ENCODE measurements around the gene FAM222A. TPM values are rescaled to one million over a fixed set of nuclear protein-coding genes. Genes with fewer than 3 reads are reported as not detected.

FAM222A gene
- total RNA-seq, 2 donors from 2014 or later, result 21.6 to 24.4 TPM

- Mint-ChIP-seq H3K27ac (no peak overlapping the region), H3K4me1 (peaks cover 10% of the 10 kb centered on the region), H3K27me3 (ENCODE audit: insufficient read depth) (peaks cover 6% of the 10 kb centered on the region), H3K4me3 (no peak overlapping the region), H3K9me3 (no peaks in the 10 kb centered on the region), H3K36me3 (ENCODE audit: low read depth) (no peaks in the 10 kb centered on the region)
- 86 to 88% methylated on average over 5 to 6 of the region's 6 CpGs for WGBS, 2 experiments (ENCODE audit: insufficient coverage in 1 of 2, insufficient read length in 1 of 2)
- H3K4me1 ChIP-seq (ENCODE audit: control insufficient read depth, insufficient read depth, low read length), result peaks cover 8% of the 10 kb centered on the region
- H3K27me3 ChIP-seq (ENCODE audit: control insufficient read depth, insufficient read depth, low read length, poor library complexity, severe bottlenecking), result no peaks in the 10 kb centered on the region
- H3K4me3 ChIP-seq (ENCODE audit: low read length), result no peak overlapping the region
- DNase-seq, result no peak
- H3K9ac ChIP-seq (ENCODE audit: extremely low read depth, low read length, poor library complexity, severe bottlenecking), result no peak overlapping the region
- no peak overlapping the region for H3K27ac ChIP-seq (ENCODE audit: low read depth, low read length)
- H3K9me3 ChIP-seq (ENCODE audit: control insufficient read depth, low read length), result no peaks in the 10 kb centered on the region
- TF ChIP-seq CTCF (conservative IDR thresholded peaks at IDR 0.05), result no peak
- H3K36me3 ChIP-seq (ENCODE audit: control insufficient read depth, insufficient read depth, low read length), result no peaks in the 10 kb centered on the region
Measured at GRCh38 chr12:109701064-109701463, 12.6 kb upstream of the FAM222A start.

- no peak overlapping the region for H3K27ac ChIP-seq (ENCODE audit: low read depth, low read length)
- no peaks in the 10 kb centered on the region for H3K36me3 ChIP-seq (ENCODE audit: control insufficient read depth, insufficient read depth, low read length)
- H3K9me3 ChIP-seq (ENCODE audit: control insufficient read depth, low read length), result no peaks in the 10 kb centered on the region
- 60 to 94% methylated on average over 1 to 9 of the region's 9 CpGs for WGBS, 2 experiments (ENCODE audit: insufficient coverage in 1 of 2, insufficient read length in 1 of 2)
- H3K4me3 ChIP-seq (ENCODE audit: low read length), result no peak overlapping the region
- Mint-ChIP-seq H3K4me3 (no peak overlapping the region), H3K27me3 (ENCODE audit: insufficient read depth) (peaks cover 6% of the 10 kb centered on the region), H3K36me3 (ENCODE audit: low read depth) (no peaks in the 10 kb centered on the region), H3K27ac (no peak overlapping the region), H3K4me1 (peaks cover 14% of the 10 kb centered on the region), H3K9me3 (no peaks in the 10 kb centered on the region)
- no peak for DNase-seq
- H3K4me1 ChIP-seq (ENCODE audit: control insufficient read depth, insufficient read depth, low read length), result peaks cover 11% of the 10 kb centered on the region
- H3K9ac ChIP-seq (ENCODE audit: extremely low read depth, low read length, poor library complexity, severe bottlenecking), result no peak overlapping the region
- TF ChIP-seq CTCF (conservative IDR thresholded peaks at IDR 0.05), result no peak
- H3K27me3 ChIP-seq (ENCODE audit: control insufficient read depth, insufficient read depth, low read length, poor library complexity, severe bottlenecking), result no peaks in the 10 kb centered on the region
Measured at GRCh38 chr12:109702111-109702841, 11.3 kb upstream of the FAM222A start.

GRCh38 chr12:109703684-109704083 lies 9.9 kb upstream of the FAM222A start:
- H3K27ac Mint-ChIP-seq, result no peak overlapping the region
- peaks cover 11% of the 10 kb centered on the region for H3K4me1 Mint-ChIP-seq
- no peaks in the 10 kb centered on the region for H3K9me3 Mint-ChIP-seq
- H3K9ac ChIP-seq (ENCODE audit: extremely low read depth, low read length, poor library complexity, severe bottlenecking), result no peak overlapping the region
- no peaks in the 10 kb centered on the region for H3K27me3 ChIP-seq (ENCODE audit: control insufficient read depth, insufficient read depth, low read length, poor library complexity, severe bottlenecking)
- no peak overlapping the region for H3K27ac ChIP-seq (ENCODE audit: low read depth, low read length)
- no peaks in the 10 kb centered on the region for H3K36me3 Mint-ChIP-seq (ENCODE audit: low read depth)
- no peak for DNase-seq
- no peak overlapping the region for H3K4me3 Mint-ChIP-seq
- H3K9me3 ChIP-seq (ENCODE audit: control insufficient read depth, low read length), result no peaks in the 10 kb centered on the region
- no peak for TF ChIP-seq CTCF (conservative IDR thresholded peaks at IDR 0.05)
- no peak overlapping the region for H3K4me3 ChIP-seq (ENCODE audit: low read length)
- 94 to 100% methylated on average over 1 to 7 of the region's 7 CpGs for whole genome bisulfite sequencing, 2 experiments (ENCODE audit: insufficient coverage in 1 of 2, insufficient read length in 1 of 2)
- H3K27me3 Mint-ChIP-seq (ENCODE audit: insufficient read depth), result peaks cover 6% of the 10 kb centered on the region
- H3K4me1 ChIP-seq (ENCODE audit: control insufficient read depth, insufficient read depth, low read length), result peaks cover 5% of the 10 kb centered on the region
- no peaks in the 10 kb centered on the region for H3K36me3 ChIP-seq (ENCODE audit: control insufficient read depth, insufficient read depth, low read length)
